Endothelial cell of umbilical vein (primary cell): ENCODE measurements around the gene ZNF511. TPM values are rescaled to one million over a fixed set of nuclear protein-coding genes. Genes with fewer than 3 reads are reported as not detected.

Experiments
- BruUV-seq: library from RNA; stranded (reverse); fragments of 400-500 nt; replicated peaks from 2 replicates; lab custom pipeline; 2021; lab: Mats Ljungman, UMichigan
- CTCF ChIA-PET: fragments of 300-600, 350-600 bp; sonication (Branson Sonifier 250); formaldehyde crosslinking; loops from one replicate; lab custom pipeline; 2021; ENCODE audit warnings: antibody characterized with exemption, inconsistent platforms; lab: Charles Lee
- POLR2A ChIA-PET: fragments of 300-600, 350-600 bp; sonication (Branson Sonifier 250); formaldehyde crosslinking; loops from one replicate; lab custom pipeline; 2021; ENCODE audit warnings: antibody characterized with exemption, inconsistent platforms; lab: Charles Lee
- DNase-seq: peaks from one replicate; pipeline ENCODE4 v3.0.0-alpha.2; 2011; ENCODE audit warnings: low read depth, low spot score
- FAIRE-seq: peaks from 2 replicates; lab custom pipeline; 2011; peaks lifted over from hg19 to GRCh38; lab: Jason Lieb, UNC
- H2AFZ ChIP-seq: 2 replicates; pipeline ENCODE4 v1.6.0; 2012; ENCODE audit warnings: low read depth, low read length, control low read depth, inconsistent platforms
- H3K27ac ChIP-seq: 2 replicates; pipeline ENCODE4 v1.5.1; 2011; ENCODE audit warnings: low read depth, mild to moderate bottlenecking, control low read depth, low read length, moderate library complexity; ENCODE audit not compliant: insufficient read depth
- H3K27me3 ChIP-seq, 2 experiments: 2 replicates each; pipeline versions ENCODE4 v1.6.0 to v1.6.1; 2011; ENCODE audit warnings: low read length in 2 of 2, mixed read lengths in 1 of 2; ENCODE audit not compliant: control insufficient read depth in 2 of 2, insufficient read depth in 2 of 2
- H3K36me3 ChIP-seq, 2 experiments: 2 replicates in 1 of 2; 3 replicates in 1 of 2; pipeline ENCODE4 v1.5.1; 2011; ENCODE audit warnings: low read length in 2 of 2, mild to moderate bottlenecking in 1 of 2, moderate library complexity in 1 of 2; ENCODE audit not compliant: control insufficient read depth in 2 of 2, insufficient read depth in 2 of 2; ENCODE audit errors: extremely low read depth in 1 of 2
- H3K4me1 ChIP-seq: 3 replicates; pipeline ENCODE4 v1.5.1; 2011; ENCODE audit warnings: mild to moderate bottlenecking, low read length; ENCODE audit not compliant: control insufficient read depth, insufficient read depth; ENCODE audit errors: extremely low read depth
- H3K4me2 ChIP-seq: 2 replicates; pipeline ENCODE4 v1.6.1; 2011; ENCODE audit warnings: low read length, control low read depth, mixed read lengths; ENCODE audit not compliant: insufficient read depth
- H3K4me3 ChIP-seq, 3 experiments: fragments of 200-600 bp in 1 of 3; sonication (generic), shearing (Covaris generic) in 1 of 3; replicated peaks in 1 of 3; 2 replicates each; pipeline ENCODE4 v1.5.1; 2011 to 2016; ENCODE audit warnings: control low read depth in 3 of 3, low read length in 3 of 3, mild to moderate bottlenecking in 2 of 3, inconsistent platforms in 1 of 3, low read depth in 1 of 3, moderate library complexity in 1 of 3; ENCODE audit not compliant: insufficient read depth in 1 of 3
- H3K79me2 ChIP-seq: 2 replicates; pipeline ENCODE4 v1.6.0; 2012; ENCODE audit warnings: low read length, inconsistent platforms; ENCODE audit not compliant: control insufficient read depth, insufficient read depth
- H3K9ac ChIP-seq: replicated peaks from 2 replicates; pipeline ENCODE3; 2011; ENCODE audit warnings: low read length, control low read depth; ENCODE audit not compliant: insufficient read depth; ENCODE audit errors: extremely low read depth
- H3K9me1 ChIP-seq: replicated peaks from 3 replicates; pipeline ENCODE4 v1.6.0; 2011; ENCODE audit warnings: mild to moderate bottlenecking, low read length; ENCODE audit not compliant: control insufficient read depth, insufficient read depth; ENCODE audit errors: extremely low read depth
- H3K9me3 ChIP-seq: replicated peaks from 2 replicates; pipeline ENCODE4 v1.5.1; 2012; ENCODE audit warnings: low read length, inconsistent platforms; ENCODE audit not compliant: control insufficient read depth, insufficient read depth
- H4K20me1 ChIP-seq: replicated peaks from 2 replicates; pipeline ENCODE3; 2011; ENCODE audit warnings: mild to moderate bottlenecking, low read length; ENCODE audit not compliant: control insufficient read depth, insufficient read depth; ENCODE audit errors: extremely low read depth
- EZH2 ChIP-seq: IDR thresholded peaks from 2 replicates; pipeline ENCODE4 v1.6.1; 2012; ENCODE audit warnings: borderline replicate concordance, low read depth, mild to moderate bottlenecking, moderate library complexity, low read length, inconsistent platforms; ENCODE audit not compliant: severe bottlenecking
- FOS ChIP-seq: IDR thresholded peaks from 2 replicates; pipeline ENCODE4 v1.6.1; 2011; ENCODE audit warnings: mild to moderate bottlenecking, low read length, moderate library complexity, borderline replicate concordance; ENCODE audit not compliant: insufficient read depth
- GATA2 ChIP-seq: IDR thresholded peaks from 2 replicates; pipeline ENCODE4 v1.7.0; 2011; ENCODE audit warnings: low read depth, mild to moderate bottlenecking, moderate library complexity, mixed read lengths, low read length; ENCODE audit not compliant: insufficient read length, insufficient read depth
- JUN ChIP-seq: IDR thresholded peaks from 2 replicates; pipeline ENCODE4 v1.6.1; 2011; ENCODE audit warnings: borderline replicate concordance, low read depth; ENCODE audit not compliant: insufficient read length, insufficient read depth
- MYC ChIP-seq: IDR thresholded peaks from one replicate; pipeline ENCODE4 v1.6.1; 2011; ENCODE audit warnings: mild to moderate bottlenecking, low read depth, low read length
- POLR2A ChIP-seq: IDR thresholded peaks from 2 replicates; pipeline ENCODE4 v1.6.1; 2012; ENCODE audit warnings: low read depth, mild to moderate bottlenecking, control low read depth, low read length
- POLR2AphosphoS5 ChIP-seq: IDR thresholded peaks from 2 replicates; pipeline ENCODE4 v1.6.1; 2012; ENCODE audit warnings: low read depth, mild to moderate bottlenecking, control low read depth, low read length, moderate library complexity; ENCODE audit not compliant: insufficient read depth
- dilution Hi-C: fragments of 300-500 bp; cut with MboI; formaldehyde crosslinking; loops from one replicate; pipeline ENCODE4 v1.15.0; 2019; ENCODE audit warnings: low sequenced_read_pairs; ENCODE audit not compliant: extremely low pct_ligation_motif_present
- intact Hi-C: fragments of 100-400 bp; cut with micrococcal nuclease; formaldehyde crosslinking; loops from one replicate; pipeline ENCODE4 v1.10.0; 2022
- polyA plus RNA-seq, 4 experiments: library from polyadenylated mRNA; depleted of rRNA in 3 of 4; stranded (reverse) in 3 of 4; unstranded in 1 of 4; fragments of >200 nt; gene quantifications; 2 replicates each; pipeline versions ENCODE4 v1.2.1 to v1.2.3, GENCODE V29; 2011 to 2012; ENCODE audit warnings: missing spikeins in 1 of 4
- total RNA-seq: library from RNA; stranded (reverse); gene quantifications from 2 replicates; pipeline ENCODE4 v1.2.3, GENCODE V29; 2021
- TF ChIP-seq, protein P1 (sequence below): IDR thresholded peaks from 2 replicates; pipeline ENCODE4 v1.6.1; 2011; ENCODE audit not compliant: insufficient read depth, insufficient read length
- TF ChIP-seq, protein P2 (sequence below), 2 donors: IDR thresholded peaks; 1 replicate in 1 of 2; 2 replicates in 1 of 2; pipeline ENCODE4 v1.5.1; 2011; ENCODE audit warnings: low read length in 2 of 2, mild to moderate bottlenecking in 2 of 2, moderate library complexity in 2 of 2, control low read depth in 1 of 2, inconsistent platforms in 1 of 2, low read depth in 1 of 2; ENCODE audit not compliant: insufficient read depth in 1 of 2; ENCODE audit errors: extremely low read depth in 1 of 2

The ZNF511 gene
- total and polyA plus RNA-seq, 2 donors (not counting 3 experiments of a cell fraction or from before 2014, with no cell fraction given) = 25.6 to 37.9 TPM

DNA sequence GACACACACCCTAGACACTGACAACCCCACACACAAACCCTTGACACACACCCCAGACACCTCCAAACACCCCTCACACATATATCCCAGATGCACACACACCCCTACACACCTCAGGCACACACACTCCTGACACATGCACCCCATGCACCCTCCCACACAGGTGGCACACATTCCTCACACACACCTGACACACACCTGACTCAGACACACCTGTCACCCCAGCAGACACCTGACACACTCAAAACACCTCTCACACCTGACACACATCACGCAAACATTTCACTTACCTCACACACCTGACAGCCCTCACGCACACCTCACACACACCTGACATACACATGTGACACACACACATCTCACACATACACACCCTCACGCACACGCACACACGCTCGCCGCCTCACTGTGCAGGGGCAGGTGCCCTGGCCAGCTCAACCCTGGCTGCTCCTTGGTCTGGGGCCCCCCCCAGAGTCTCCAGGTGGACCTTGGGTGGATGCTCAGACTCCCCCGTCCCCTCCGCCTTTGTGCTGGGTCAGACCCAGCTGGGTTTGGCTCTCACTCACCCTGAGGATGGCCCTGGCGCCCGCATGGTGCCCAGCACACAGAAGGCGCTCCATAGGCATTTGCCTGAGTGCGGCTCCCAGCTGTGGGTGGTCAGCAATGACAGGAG is 31.1 kb downstream of the ZNF511 start:
- dilution Hi-C loops (no loop called here), intact Hi-C loops (no loop called here)
- TF ChIP-seq FOS (no peak), GATA2 (no peak), MYC (no peak), JUN (no peak), POLR2AphosphoS5 (no peak)
- H3K4me1 ChIP-seq = no peaks in the 10 kb centered on the region
- H2AFZ ChIP-seq = no peak overlapping the region
- H3K4me2 ChIP-seq = no peak overlapping the region
- no peaks in the 10 kb centered on the region for H3K36me3 ChIP-seq
- BruUV-seq = no TSS peak
- DNase-seq (no peak), FAIRE-seq (no peak)
- H3K9me1 ChIP-seq = no peaks in the 10 kb centered on the region
- no peak overlapping the region for H3K27ac ChIP-seq
- ChIA-PET POLR2A (no interaction called here), CTCF (interaction anchor here (1.6 kb wide), 1 partner anchor 10 kb away, joined by 7 read pairs; no protein-coding TSS in a partner anchor)
- no peak overlapping the region for H3K9ac ChIP-seq
- H4K20me1 ChIP-seq = no peaks in the 10 kb centered on the region
- no peaks in the 10 kb centered on the region for H3K79me2 ChIP-seq
- peaks cover 10 to 25% of the 10 kb centered on the region in 2 experiments for H3K27me3 ChIP-seq
- no peaks in the 10 kb centered on the region for H3K9me3 ChIP-seq
- H3K4me3 ChIP-seq = no peak overlapping the region

GRCh38 chr10:133341983-133342382 is 33.3 kb downstream of the ZNF511 start:
- no peaks in the 10 kb centered on the region for H4K20me1 ChIP-seq
- dilution Hi-C loops (no loop called here), intact Hi-C loops (no loop called here)
- H3K9me1 ChIP-seq = no peaks in the 10 kb centered on the region
- no peaks in the 10 kb centered on the region for H3K4me1 ChIP-seq
- ChIA-PET POLR2A (no interaction called here), CTCF (interaction anchor here (1.0 kb wide), 2 partner anchors 12 to 13 kb away, joined by 3 to 5 read pairs; no protein-coding TSS in a partner anchor)
- H3K4me2 ChIP-seq = no peak overlapping the region
- no TSS peak for BruUV-seq
- no peak overlapping the region for H2AFZ ChIP-seq
- peaks cover 4 to 6% of the 10 kb centered on the region in 2 experiments for H3K27me3 ChIP-seq
- H3K4me3 ChIP-seq = no peak overlapping the region
- DNase-seq (no peak), FAIRE-seq (no peak)
- H3K79me2 ChIP-seq = no peaks in the 10 kb centered on the region
- H3K9ac ChIP-seq = no peak overlapping the region
- no peaks in the 10 kb centered on the region for H3K9me3 ChIP-seq
- TF ChIP-seq MYC = no peak
- no peak for TF ChIP-seq GATA2
- no peak for TF ChIP-seq POLR2AphosphoS5
- no peak for TF ChIP-seq EZH2
- no peak for TF ChIP-seq FOS
- TF ChIP-seq, protein P1, sequence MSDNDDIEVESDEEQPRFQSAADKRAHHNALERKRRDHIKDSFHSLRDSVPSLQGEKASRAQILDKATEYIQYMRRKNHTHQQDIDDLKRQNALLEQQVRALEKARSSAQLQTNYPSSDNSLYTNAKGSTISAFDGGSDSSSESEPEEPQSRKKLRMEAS = no peak
- no peak for TF ChIP-seq POLR2A
- no peak for TF ChIP-seq JUN
- TF ChIP-seq, protein P2, sequence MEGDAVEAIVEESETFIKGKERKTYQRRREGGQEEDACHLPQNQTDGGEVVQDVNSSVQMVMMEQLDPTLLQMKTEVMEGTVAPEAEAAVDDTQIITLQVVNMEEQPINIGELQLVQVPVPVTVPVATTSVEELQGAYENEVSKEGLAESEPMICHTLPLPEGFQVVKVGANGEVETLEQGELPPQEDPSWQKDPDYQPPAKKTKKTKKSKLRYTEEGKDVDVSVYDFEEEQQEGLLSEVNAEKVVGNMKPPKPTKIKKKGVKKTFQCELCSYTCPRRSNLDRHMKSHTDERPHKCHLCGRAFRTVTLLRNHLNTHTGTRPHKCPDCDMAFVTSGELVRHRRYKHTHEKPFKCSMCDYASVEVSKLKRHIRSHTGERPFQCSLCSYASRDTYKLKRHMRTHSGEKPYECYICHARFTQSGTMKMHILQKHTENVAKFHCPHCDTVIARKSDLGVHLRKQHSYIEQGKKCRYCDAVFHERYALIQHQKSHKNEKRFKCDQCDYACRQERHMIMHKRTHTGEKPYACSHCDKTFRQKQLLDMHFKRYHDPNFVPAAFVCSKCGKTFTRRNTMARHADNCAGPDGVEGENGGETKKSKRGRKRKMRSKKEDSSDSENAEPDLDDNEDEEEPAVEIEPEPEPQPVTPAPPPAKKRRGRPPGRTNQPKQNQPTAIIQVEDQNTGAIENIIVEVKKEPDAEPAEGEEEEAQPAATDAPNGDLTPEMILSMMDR (IDR thresholded peaks at IDR 0.05; ENCODE audit: extremely low read depth in 1 of 2, insufficient read depth in 1 of 2, low read depth in 1 of 2, low read length in 2 of 2) = no peak
- no peak overlapping the region for H3K27ac ChIP-seq
- H3K36me3 ChIP-seq = no peaks in the 10 kb centered on the region
